HCT116 (cell line): Measurements from ENCODE around the gene SLC34A3. TPM values are rescaled to one million over a fixed set of nuclear protein-coding genes. Genes with fewer than 3 reads are reported as not detected.

ENCODE experiments used
- ATAC-seq: fragments of 200-7000 bp; cut with Tn5 transposase; 2 replicates; pipeline ENCODE4 v1.9.1; 2020; ENCODE audit warnings: mild to moderate bottlenecking, moderate library complexity
- BruUV-seq: library from RNA; stranded (reverse); fragments of 400-500 nt; replicated peaks from 2 replicates; lab custom pipeline; 2021; lab: Mats Ljungman, UMichigan
- CTCF ChIA-PET: fragments of 300-600 bp; sonication (Branson Sonifier 250); formaldehyde crosslinking; loops from one replicate; lab custom pipeline; 2021; ENCODE audit warnings: antibody characterized with exemption; lab: Charles Lee
- POLR2A ChIA-PET: fragments of 300-600, 350-600 bp; sonication (Branson Sonifier 250); formaldehyde crosslinking; loops from one replicate; lab custom pipeline; 2021; ENCODE audit warnings: antibody characterized with exemption; lab: Charles Lee
- RAD21 ChIA-PET, 2 experiments: fragments of 300-600 bp; sonication (Branson Sonifier 250); formaldehyde crosslinking; loops; one replicate each; lab custom pipeline; 2023; ENCODE audit warnings: low total read pairs in 2 of 2; ENCODE audit not compliant: uncharacterized antibody in 2 of 2, unreplicated experiment in 2 of 2, low non-redundant PET in 1 of 2; lab: Charles Lee
- DNase-seq: peaks from one replicate; pipeline ENCODE4 v3.0.0-alpha.2; 2010; ENCODE audit warnings: low read depth, low spot score
- H2AFZ ChIP-seq: fragments of 200-600 bp; shearing (Covaris generic), sonication (generic); 2 replicates; pipeline ENCODE4 v1.6.1; 2017; ENCODE audit warnings: low read depth, mixed run types, mixed read lengths, antibody characterized with exemption, low read length; ENCODE audit not compliant: poor library complexity, severe bottlenecking
- H3K27ac ChIP-seq: 2 replicates; pipeline ENCODE4 v1.5.1; 2012; ENCODE audit warnings: low read depth, low read length
- H3K27me3 ChIP-seq: fragments of 200-600 bp; sonication (generic); 2 replicates; pipeline ENCODE4 v1.6.1; 2016; ENCODE audit warnings: mixed run types, low read length, mixed read lengths; ENCODE audit not compliant: insufficient read depth
- H3K36me3 ChIP-seq, 2 experiments: fragments of 200-500 bp in 1 of 2; fragments of 200-600 bp in 1 of 2; sonication (Bioruptor generic) in 1 of 2; sonication (generic) in 1 of 2; 2 replicates each; pipeline versions ENCODE4 v1.5.1 to v1.6.1; 2014 to 2016; ENCODE audit warnings: low read length in 2 of 2, inconsistent platforms in 1 of 2, mixed read lengths in 1 of 2, mixed run types in 1 of 2; ENCODE audit not compliant: insufficient read depth in 2 of 2, control insufficient read depth in 1 of 2
- H3K4me1 ChIP-seq, 2 experiments: fragments of 200-600 bp in 1 of 2; sonication (generic) in 1 of 2; 2 replicates each; pipeline versions ENCODE4 v1.5.1 to v1.6.1; 2012 to 2017; ENCODE audit warnings: low read length in 2 of 2, inconsistent platforms in 1 of 2, mild to moderate bottlenecking in 1 of 2, mixed read lengths in 1 of 2, mixed run types in 1 of 2, moderate library complexity in 1 of 2; ENCODE audit not compliant: insufficient read depth in 2 of 2, control insufficient read depth in 1 of 2
- H3K4me2 ChIP-seq: fragments of 200-600 bp; sonication (generic); 2 replicates; pipeline ENCODE4 v1.6.1; 2017; ENCODE audit warnings: mixed run types, low read length, mixed read lengths
- H3K4me3 ChIP-seq, 2 experiments: fragments of 200-600 bp in 1 of 2; sonication (generic) in 1 of 2; replicated peaks in 1 of 2; 2 replicates each; pipeline ENCODE4 v1.5.1; 2011 to 2016; ENCODE audit warnings: low read length in 2 of 2, control low read depth in 1 of 2, low read depth in 1 of 2, mild to moderate bottlenecking in 1 of 2, mixed read lengths in 1 of 2, mixed run types in 1 of 2
- H3K79me2 ChIP-seq: fragments of 200-600 bp; sonication (generic); 2 replicates; pipeline ENCODE4 v1.6.1; 2017; ENCODE audit warnings: mild to moderate bottlenecking, mixed run types, low read length, moderate library complexity, mixed read lengths; ENCODE audit not compliant: insufficient read depth
- H3K9ac ChIP-seq: fragments of 200-600 bp; sonication (generic); 2 replicates; pipeline ENCODE4 v1.6.1; 2016; ENCODE audit warnings: low read length, mixed read lengths
- H3K9me2 ChIP-seq: fragments of 200-600 bp; sonication (generic), shearing (Covaris generic); 2 replicates; pipeline ENCODE4 v1.6.1; 2017; ENCODE audit warnings: mixed run types, mild to moderate bottlenecking, moderate library complexity; ENCODE audit not compliant: insufficient read depth
- H3K9me3 ChIP-seq, 2 experiments: fragments of 200-500 bp in 1 of 2; fragments of 200-600 bp in 1 of 2; sonication (Bioruptor generic) in 1 of 2; sonication (generic) in 1 of 2; 2 replicates each; pipeline ENCODE4 v1.6.1; 2014 to 2017; ENCODE audit warnings: low read length in 2 of 2, mixed read lengths in 2 of 2, inconsistent platforms in 1 of 2, low read depth in 1 of 2, mild to moderate bottlenecking in 1 of 2, mixed run types in 1 of 2, moderate library complexity in 1 of 2; ENCODE audit not compliant: control insufficient read depth in 1 of 2, insufficient read depth in 1 of 2
- H4K20me1 ChIP-seq: fragments of 200-600 bp; sonication (generic), shearing (Covaris generic); 2 replicates; pipeline ENCODE4 v1.6.1; 2017; ENCODE audit warnings: mixed run types, mild to moderate bottlenecking, moderate library complexity; ENCODE audit not compliant: insufficient read depth
- ATF3 ChIP-seq: IDR thresholded peaks from 2 replicates; pipeline ENCODE4 v1.6.1; 2012
- ELF1 ChIP-seq: IDR thresholded peaks from 2 replicates; pipeline ENCODE4 v1.6.1; 2012; ENCODE audit warnings: low read depth, borderline replicate concordance
- EZH2 ChIP-seq: fragments of 200-600 bp; sonication (generic); IDR thresholded peaks from 2 replicates; pipeline ENCODE4 v1.6.1; 2017; ENCODE audit warnings: antibody characterized with exemption, mixed run types
- EZH2phosphoT487 ChIP-seq: fragments of 200-600 bp; IDR thresholded peaks from 2 replicates; pipeline ENCODE4 v1.6.1; 2018; ENCODE audit warnings: antibody characterized with exemption, borderline replicate concordance
- JUND ChIP-seq: IDR thresholded peaks from 2 replicates; pipeline ENCODE4 v1.6.1; 2012
- POLR2A ChIP-seq: IDR thresholded peaks from 2 replicates; pipeline ENCODE4 v1.7.0; 2011; ENCODE audit warnings: borderline replicate concordance; ENCODE audit not compliant: insufficient read depth, insufficient read length; ENCODE audit errors: extremely low read depth
- POLR2AphosphoS5 ChIP-seq: IDR thresholded peaks from 2 replicates; pipeline ENCODE4 v1.6.1; 2011; ENCODE audit warnings: mild to moderate bottlenecking, low read depth, low read length, moderate library complexity
- RAD21 ChIP-seq: IDR thresholded peaks from 2 replicates; pipeline ENCODE4 v1.6.1; 2012; ENCODE audit warnings: low read depth, mild to moderate bottlenecking
- SIN3A ChIP-seq: IDR thresholded peaks from 2 replicates; pipeline ENCODE4 v1.6.1; 2012; ENCODE audit warnings: low read depth
- SRF ChIP-seq: IDR thresholded peaks from 2 replicates; pipeline ENCODE4 v1.6.1; 2012; ENCODE audit warnings: low read depth
- YY1 ChIP-seq: IDR thresholded peaks from 2 replicates; pipeline ENCODE4 v1.6.1; 2011; ENCODE audit warnings: low read length, low read depth, moderate library complexity, mild to moderate bottlenecking; ENCODE audit not compliant: insufficient replicate concordance; ENCODE audit errors: extremely low read depth
- ZNF274 ChIP-seq: fragments of 200-500 bp; sonication (Bioruptor generic); IDR thresholded peaks from 2 replicates; pipeline ENCODE4 v1.6.1; 2014; ENCODE audit warnings: mild to moderate bottlenecking, low read depth, low read length, inconsistent platforms
- intact Hi-C: fragments of 100-400 bp; cut with micrococcal nuclease; formaldehyde crosslinking; loops from 2 replicates; pipeline ENCODE4 v1.10.0; 2022
- total RNA-seq: library from RNA; stranded (reverse); gene quantifications from one replicate; pipeline ENCODE4 v1.2.1, GENCODE V29; 2021; ENCODE audit not compliant: unreplicated experiment

Gene SLC34A3
- total RNA-seq, 1 experiment from 2014 or later, result 0.15 TPM

- TF ChIP-seq ELF1 (no peak), POLR2AphosphoS5 (no peak)
- TF ChIP-seq, all 23 proteins: peak for 0
These were observed 37.8 kb upstream of the SLC34A3 start (continued) for GRCh38 chr9:137192859-137193258.

GRCh38 chr9:137193771-137194170 lies 36.9 kb upstream of the SLC34A3 start:
- Histone ChIP-seq H3K27me3 (no peaks in the 10 kb centered on the region), H3K79me2 (peaks cover 33% of the 10 kb centered on the region), H3K9me2 (no peaks in the 10 kb centered on the region), H3K4me1 (peaks cover 30 to 52% of the 10 kb centered on the region in 2 experiments), H3K4me2 (no peak overlapping the region), H3K9me3 (no peaks in the 10 kb centered on the region), H3K27ac (no peak overlapping the region), H4K20me1 (no peaks in the 10 kb centered on the region), H3K36me3 (peaks cover 0 to 6% of the 10 kb centered on the region in 2 experiments; a peak in 1 of 4 replicates), H2AFZ (no peak overlapping the region), H3K9ac (no peak overlapping the region), H3K4me3 (no peak overlapping the region)
- POLR2A ChIA-PET, result no interaction called here
- DNase-seq (no peak), ATAC-seq (no peak)
- CTCF ChIA-PET, result no interaction called here
- intact Hi-C loops, result no loop called here
- no peak for TF ChIP-seq RAD21
- no peak for TF ChIP-seq EZH2
- TF ChIP-seq ATF3, result no peak
- no peak for TF ChIP-seq POLR2A
- no peak for TF ChIP-seq EZH2phosphoT487
- no peak for TF ChIP-seq ELF1
- TF ChIP-seq SRF, result no peak
- no peak for TF ChIP-seq ZNF274
- TF ChIP-seq YY1, result no peak
- TF ChIP-seq JUND, result no peak
- no peak for TF ChIP-seq SIN3A
- RAD21 ChIA-PET, result no interaction called here
- BruUV-seq, result no TSS peak
